Measurements from ENCODE around the gene SPOCK1. TPM values are rescaled to one million over a fixed set of nuclear protein-coding genes. Genes with fewer than 3 reads are reported as not detected.

Gene SPOCK1
- polyA plus RNA-seq, 6 donors from 2014 or later, result not detected

DNA sequence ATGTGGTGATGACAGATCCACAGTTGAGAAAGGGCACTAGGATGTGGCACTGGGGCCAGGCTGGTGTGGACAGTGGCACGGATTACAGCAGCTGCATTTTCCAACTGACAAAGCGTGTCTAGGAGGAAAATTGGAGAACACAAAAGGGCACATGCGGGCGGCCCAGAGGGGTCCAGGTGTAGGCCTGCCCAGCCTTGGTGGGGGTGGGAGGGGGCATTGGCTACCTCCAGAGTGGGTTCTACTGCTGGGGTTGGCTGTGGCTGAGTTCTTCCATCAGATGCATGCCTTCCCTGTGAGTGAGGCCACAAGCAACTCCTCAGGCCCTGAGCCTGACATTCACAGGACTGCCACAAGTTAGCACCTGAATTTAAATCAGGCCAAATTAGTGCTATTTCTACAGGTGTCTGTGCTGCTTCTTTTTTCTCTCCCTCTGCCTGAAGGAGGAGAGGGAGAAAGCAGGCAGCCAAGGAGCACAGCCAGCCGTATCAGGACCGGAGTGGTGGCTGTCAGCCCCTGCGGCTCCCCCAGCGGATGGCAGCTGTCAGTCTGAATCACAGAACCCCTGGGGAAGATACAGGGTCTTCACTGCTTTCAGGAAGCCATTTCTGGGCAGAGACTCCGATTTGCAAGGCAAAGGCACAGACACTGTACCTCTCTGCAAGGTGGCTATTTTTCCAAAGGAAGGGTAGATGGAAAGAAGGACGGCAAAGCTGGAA, 464.2 kb downstream of the SPOCK1 start:
- peaks cover 0 to 8% (median 8%) of the 10 kb centered on the region in 3 donors for H3K27me3 Mint-ChIP-seq
- DNase-seq (no peak), ATAC-seq (ENCODE audit: low read depth in 2 of 2) (no peak)
- H3K4me1 Mint-ChIP-seq, result no peaks in the 10 kb centered on the region
- H3K9me3 Mint-ChIP-seq, result peaks cover 0 to 8% (median 0%) of the 10 kb centered on the region in 7 donors
- H3K4me3 Mint-ChIP-seq, result no peak overlapping the region
- H3K27ac Mint-ChIP-seq, result no peak overlapping the region
- no peaks in the 10 kb centered on the region for H3K36me3 Mint-ChIP-seq

GRCh38 chr5:137034213-137034612, 464.9 kb downstream of the SPOCK1 start:
- Mint-ChIP-seq H3K9me3 (peaks cover 0 to 8% (median 0%) of the 10 kb centered on the region in 7 donors), H3K27ac (no peak overlapping the region), H3K27me3 (peaks cover 0 to 8% (median 8%) of the 10 kb centered on the region in 3 donors), H3K4me1 (no peaks in the 10 kb centered on the region), H3K4me3 (no peak overlapping the region), H3K36me3 (no peaks in the 10 kb centered on the region)
- ATAC-seq (ENCODE audit: low read depth in 2 of 2) (no peak), DNase-seq (no peak)

- H3K9me3 Mint-ChIP-seq, result peaks cover 0 to 8% (median 0%) of the 10 kb centered on the region in 7 donors
- peaks cover 0 to 8% (median 4%) of the 10 kb centered on the region in 3 donors for H3K27me3 Mint-ChIP-seq
- no peak for ATAC-seq (ENCODE audit: low read depth in 2 of 2)
- DNase-seq, result no peak
- H3K4me3 Mint-ChIP-seq, result no peak overlapping the region
- H3K27ac Mint-ChIP-seq, result no peak overlapping the region
- H3K4me1 Mint-ChIP-seq, result no peaks in the 10 kb centered on the region
- H3K36me3 Mint-ChIP-seq, result no peaks in the 10 kb centered on the region
These were observed 466.2 kb downstream of the SPOCK1 start for GRCh38 chr5:137032929-137033328.

GRCh38 chr5:137027758-137028157, 471.4 kb downstream of the SPOCK1 start:
- no peak for ATAC-seq (ENCODE audit: low read depth in 2 of 2)
- Mint-ChIP-seq H3K4me3 (no peak overlapping the region), H3K36me3 (no peaks in the 10 kb centered on the region), H3K9me3 (peaks cover 0 to 11% (median 0%) of the 10 kb centered on the region in 7 donors), H3K27ac (no peak overlapping the region), H3K4me1 (no peaks in the 10 kb centered on the region), H3K27me3 (peaks cover 0 to 7% (median 0%) of the 10 kb centered on the region in 3 donors)
- DNase-seq, result no peak

DNA sequence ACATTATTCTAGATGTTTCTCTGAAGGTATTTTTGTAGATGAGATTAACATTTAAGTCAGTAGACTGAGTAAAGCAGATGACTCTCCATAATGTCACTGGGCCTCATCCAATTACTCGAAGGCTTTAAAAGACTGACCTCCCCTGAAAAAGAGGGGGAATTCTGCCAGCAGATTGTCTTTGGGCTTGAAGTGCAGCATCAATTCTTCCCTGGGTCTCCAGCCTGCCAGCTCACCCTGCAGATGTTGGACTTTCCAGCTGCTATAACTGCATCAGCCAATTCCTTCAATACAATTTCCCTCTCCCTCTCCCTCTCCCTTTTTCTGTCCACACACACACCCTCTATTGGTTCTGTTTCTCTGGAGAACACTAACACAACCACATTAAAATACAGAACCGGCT, 472.8 kb downstream of the SPOCK1 start:
- no peak for ATAC-seq (ENCODE audit: low read depth in 2 of 2)

GRCh38 chr5:137024044-137024443, 475.1 kb downstream of the SPOCK1 start:
- H3K4me1 Mint-ChIP-seq, result no peaks in the 10 kb centered on the region
- DNase-seq (no peak), ATAC-seq (ENCODE audit: low read depth in 2 of 2) (no peak)
- H3K9me3 Mint-ChIP-seq, result peaks cover 0 to 4% (median 0%) of the 10 kb centered on the region in 7 donors
- no peak overlapping the region for H3K4me3 Mint-ChIP-seq
- no peaks in the 10 kb centered on the region for H3K36me3 Mint-ChIP-seq
- H3K27ac Mint-ChIP-seq, result no peak overlapping the region
- H3K27me3 Mint-ChIP-seq, result no peaks in the 10 kb centered on the region

More for the DNA sequence above, 472.8 kb downstream of the SPOCK1 start:
- Mint-ChIP-seq H3K36me3 (no peaks in the 10 kb centered on the region), H3K9me3 (peaks cover 0 to 4% (median 0%) of the 10 kb centered on the region in 7 donors), H3K27ac (no peak overlapping the region), H3K27me3 (no peaks in the 10 kb centered on the region), H3K4me1 (no peaks in the 10 kb centered on the region), H3K4me3 (no peak overlapping the region)
- DNase-seq, result no peak

- H3K9me3 Mint-ChIP-seq, result peaks cover 0 to 4% (median 0%) of the 10 kb centered on the region in 7 donors
- H3K27ac Mint-ChIP-seq, result no peak overlapping the region
- no peaks in the 10 kb centered on the region for H3K36me3 Mint-ChIP-seq
- DNase-seq (no peak), ATAC-seq (ENCODE audit: low read depth in 2 of 2) (no peak)
- H3K4me1 Mint-ChIP-seq, result no peaks in the 10 kb centered on the region
- no peaks in the 10 kb centered on the region for H3K27me3 Mint-ChIP-seq
- H3K4me3 Mint-ChIP-seq, result no peak overlapping the region
These were observed 475.8 kb downstream of the SPOCK1 start for GRCh38 chr5:137023371-137023770.

DNA sequence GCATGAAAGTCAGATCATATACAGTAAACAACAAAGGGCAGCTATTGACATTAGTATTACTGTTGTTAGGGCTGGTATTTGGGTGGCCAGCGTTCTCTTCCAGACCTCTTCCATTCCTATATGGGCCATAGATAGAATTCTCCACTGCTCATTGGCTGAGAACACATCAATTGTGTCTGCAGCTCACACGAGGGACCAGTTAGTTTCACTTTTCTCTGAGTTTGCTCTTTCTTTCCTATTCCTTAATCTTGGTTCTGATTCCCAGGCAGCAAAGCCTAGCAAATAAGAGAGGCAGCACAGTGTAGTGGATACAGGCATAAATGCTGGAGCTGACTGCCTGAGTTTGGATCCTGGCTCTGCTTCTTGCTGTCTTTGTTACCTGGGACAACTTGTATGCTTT, 476.4 kb downstream of the SPOCK1 start:
- no peaks in the 10 kb centered on the region for H3K27me3 Mint-ChIP-seq
- no peak overlapping the region for H3K4me3 Mint-ChIP-seq
- H3K36me3 Mint-ChIP-seq, result no peaks in the 10 kb centered on the region
- peak overlapping the region in 1 of 6 donors; percentile 27 for H3K27ac Mint-ChIP-seq
- ATAC-seq (ENCODE audit: low read depth in 2 of 2) (no peak), DNase-seq (no peak)
- H3K9me3 Mint-ChIP-seq, result peaks cover 0 to 4% (median 0%) of the 10 kb centered on the region in 7 donors
- no peaks in the 10 kb centered on the region for H3K4me1 Mint-ChIP-seq

DNA sequence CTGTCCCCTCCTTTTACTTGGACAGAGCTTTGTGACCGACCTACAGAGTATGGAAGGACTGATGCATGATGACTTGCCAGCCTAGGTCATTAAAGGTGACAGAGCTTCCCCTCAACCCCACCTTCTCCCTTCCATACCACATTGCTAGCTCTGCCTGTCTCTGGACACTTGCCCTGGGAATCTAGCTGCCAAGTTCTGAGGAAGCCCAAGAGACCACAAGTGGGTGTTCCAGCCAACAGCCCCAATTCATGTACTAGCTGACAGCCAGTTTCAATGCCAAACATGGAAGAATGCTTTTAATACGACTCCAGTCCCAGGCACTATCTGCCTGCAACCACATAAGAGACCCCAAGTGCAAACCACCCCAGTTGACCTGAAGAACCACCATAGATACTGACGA, 477.1 kb downstream of the SPOCK1 start:
- Mint-ChIP-seq H3K9me3 (peaks cover 0 to 4% (median 0%) of the 10 kb centered on the region in 7 donors), H3K27ac (no peak overlapping the region), H3K4me3 (no peak overlapping the region), H3K4me1 (no peaks in the 10 kb centered on the region), H3K36me3 (no peaks in the 10 kb centered on the region), H3K27me3 (no peaks in the 10 kb centered on the region)
- DNase-seq (no peak), ATAC-seq (ENCODE audit: low read depth in 2 of 2) (no peak)

DNA sequence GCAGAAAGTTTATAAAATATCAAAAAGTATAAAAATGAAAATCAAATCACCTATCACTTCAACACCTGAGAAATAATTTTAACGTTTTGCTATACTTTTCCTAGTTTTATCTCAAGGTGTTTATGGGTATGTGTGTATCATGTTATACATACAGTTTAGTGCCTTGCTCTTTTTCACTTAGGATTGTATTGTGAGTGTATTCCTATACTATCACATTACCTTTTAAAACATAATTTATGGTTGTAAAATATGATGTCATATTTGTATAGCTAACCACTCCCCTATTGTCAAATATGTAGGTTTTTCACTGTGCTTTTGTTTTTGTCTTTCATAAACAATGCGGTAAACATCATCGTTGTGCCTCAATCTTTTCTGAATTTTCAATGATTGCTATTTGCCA, 479.9 kb downstream of the SPOCK1 start:
- DNase-seq, result no peak
- no peak for ATAC-seq (ENCODE audit: low read depth in 2 of 2)
- peaks cover 0 to 2% (median 0%) of the 10 kb centered on the region in 7 donors for H3K9me3 Mint-ChIP-seq
- H3K36me3 Mint-ChIP-seq, result no peaks in the 10 kb centered on the region
- no peaks in the 10 kb centered on the region for H3K4me1 Mint-ChIP-seq
- no peak overlapping the region for H3K4me3 Mint-ChIP-seq
- H3K27me3 Mint-ChIP-seq, result peaks cover 0 to 5% (median 0%) of the 10 kb centered on the region in 3 donors
- H3K27ac Mint-ChIP-seq, result no peak overlapping the region

- H3K4me3 Mint-ChIP-seq, result no peak overlapping the region
- peaks cover 0 to 9% (median 0%) of the 10 kb centered on the region in 3 donors for H3K27me3 Mint-ChIP-seq
- DNase-seq (no peak), ATAC-seq (ENCODE audit: low read depth in 2 of 2) (no peak)
- peaks cover 0 to 2% (median 0%) of the 10 kb centered on the region in 7 donors for H3K9me3 Mint-ChIP-seq
- no peaks in the 10 kb centered on the region for H3K36me3 Mint-ChIP-seq
- H3K27ac Mint-ChIP-seq, result no peak overlapping the region
- no peaks in the 10 kb centered on the region for H3K4me1 Mint-ChIP-seq
These were observed 482.3 kb downstream of the SPOCK1 start for GRCh38 chr5:137016783-137017324.

- Mint-ChIP-seq H3K27me3 (peaks cover 0 to 9% (median 0%) of the 10 kb centered on the region in 3 donors), H3K4me3 (no peak overlapping the region), H3K36me3 (no peaks in the 10 kb centered on the region), H3K27ac (no peak overlapping the region), H3K4me1 (no peaks in the 10 kb centered on the region), H3K9me3 (peaks cover 0 to 2% (median 0%) of the 10 kb centered on the region in 7 donors)
- ATAC-seq (ENCODE audit: low read depth in 2 of 2), result no peak
- DNase-seq, result no peak
These were observed 483.5 kb downstream of the SPOCK1 start for GRCh38 chr5:137015540-137016116.

- Mint-ChIP-seq H3K27ac (no peak overlapping the region), H3K4me1 (no peaks in the 10 kb centered on the region), H3K4me3 (no peak overlapping the region), H3K36me3 (no peaks in the 10 kb centered on the region), H3K9me3 (peaks cover 0 to 2% (median 0%) of the 10 kb centered on the region in 7 donors), H3K27me3 (peaks cover 0 to 9% (median 0%) of the 10 kb centered on the region in 3 donors)
- ATAC-seq (ENCODE audit: low read depth in 2 of 2) (no peak), DNase-seq (no peak)
These were observed 484.4 kb downstream of the SPOCK1 start for GRCh38 chr5:137014731-137015130.

DNA sequence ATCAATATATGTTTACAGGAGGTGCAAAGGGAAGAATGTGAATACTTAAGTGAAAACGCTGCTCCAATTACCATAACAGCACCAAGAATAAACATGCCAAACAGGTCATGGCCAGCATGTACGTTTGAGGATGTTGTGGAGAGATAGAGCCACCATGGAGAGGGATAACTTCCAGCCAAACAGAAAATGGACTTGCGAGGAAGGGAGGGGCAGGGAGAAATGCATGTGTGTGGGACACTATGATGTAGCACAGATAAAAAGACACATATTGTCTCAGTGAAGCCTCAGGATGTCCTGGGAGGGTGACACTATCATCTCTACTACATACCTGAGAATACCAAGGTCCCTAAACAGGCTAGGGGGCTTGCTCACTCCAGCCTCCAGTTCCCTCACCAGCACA, 488.9 kb downstream of the SPOCK1 start:
- no peak for ATAC-seq (ENCODE audit: low read depth in 2 of 2)
- Mint-ChIP-seq H3K4me3 (no peak overlapping the region), H3K4me1 (no peaks in the 10 kb centered on the region)

More for the DNA sequence above, 488.9 kb downstream of the SPOCK1 start:
- H3K27ac Mint-ChIP-seq, result no peak overlapping the region
- H3K9me3 Mint-ChIP-seq, result peaks cover 0 to 9% (median 0%) of the 10 kb centered on the region in 7 donors
- H3K27me3 Mint-ChIP-seq, result peaks cover 0 to 5% (median 0%) of the 10 kb centered on the region in 3 donors
- no peaks in the 10 kb centered on the region for H3K36me3 Mint-ChIP-seq
- DNase-seq, result no peak
